H1 (cell line): ENCODE measurements around the gene SYNPR. TPM values are rescaled to one million over a fixed set of nuclear protein-coding genes. Genes with fewer than 3 reads are reported as not detected.

Source experiments
- POU5F1 ChIP-seq: IDR thresholded peaks from 2 replicates; pipeline ENCODE4 v1.6.1; 2011; ENCODE audit warnings: low read depth, mild to moderate bottlenecking, low read length, moderate library complexity
- RBBP5 ChIP-seq: IDR thresholded peaks from 2 replicates; pipeline ENCODE4 v1.7.1; 2012; ENCODE audit warnings: low read depth, mild to moderate bottlenecking, inconsistent platforms, low read length, moderate library complexity, borderline replicate concordance
- SRF ChIP-seq: IDR thresholded peaks from 2 replicates; pipeline ENCODE4 v1.6.1; 2011; ENCODE audit warnings: mild to moderate bottlenecking, low read depth, low read length, moderate library complexity
- TAF1 ChIP-seq: IDR thresholded peaks from 2 replicates; pipeline ENCODE4 v1.6.1; 2011; ENCODE audit warnings: mild to moderate bottlenecking, low read depth, low read length
- TCF12 ChIP-seq: IDR thresholded peaks from 2 replicates; pipeline ENCODE4 v1.6.1; 2011; ENCODE audit warnings: low read depth, mild to moderate bottlenecking, low read length
- polyA plus RNA-seq, 7 experiments: library from polyadenylated mRNA; depleted of rRNA in 3 of 7; stranded (reverse) in 5 of 7; unstranded in 2 of 7; fragments of >200 nt in 5 of 7; fragments of 200-250 nt in 2 of 7; gene quantifications; 1 replicate in 5 of 7; 2 replicates in 1 of 7; 4 replicates in 1 of 7; pipeline versions ENCODE4 v1.2.1 to v1.2.3, GENCODE V29; 2011 to 2013; ENCODE audit warnings: missing spikeins in 2 of 7, mixed read lengths in 2 of 7
- total RNA-seq: library from RNA; stranded (reverse); fragmentation: NEBNext Ultra II Directional; extraction: Animal tissue kit (Norgen Biotek cat#: 25700); gene quantifications from 2 replicates; pipeline ENCODE4 v1.2.1, GENCODE V29; 2021

The SYNPR gene
- total and polyA plus RNA-seq, 2 of the 8 experiments (the other 6 are each of a cell fraction or from before 2014, with no cell fraction given): 0.39 to 0.99 TPM

GRCh38 chr3:63364495-63364894 lies 86.4 kb downstream of the SYNPR start (continued):
- TF ChIP-seq SRF: no peak
- no peak for TF ChIP-seq POU5F1
- TF ChIP-seq TCF12: no peak
- no peak for TF ChIP-seq RBBP5
- TF ChIP-seq TAF1: no peak
- TF ChIP-seq, all 59 proteins: peak for 0
